ENCODE results near the gene MZB1.

MZB1 gene

GRCh38 chr5:139341187-139341688 is 48.5 kb downstream of the MZB1 start:
- Histone ChIP-seq H3K9me3 (ENCODE audit: control insufficient read depth, low read length) (no peaks in the 10 kb centered on the region), H3K27ac (ENCODE audit: insufficient read depth, low read length, poor library complexity, severe bottlenecking) (peak overlapping the region; percentile 99), H3K27me3 (replicated peaks; ENCODE audit: control insufficient read depth, insufficient read depth, low read length, poor library complexity, severe bottlenecking) (no peaks in the 10 kb centered on the region), H3K36me3 (ENCODE audit: control insufficient read depth, insufficient read depth, low read length) (no peaks in the 10 kb centered on the region), H3K4me3 (ENCODE audit: insufficient read depth, low read depth, low read length, poor library complexity, severe bottlenecking) (peak overlapping the region; percentile 95), H3K4me1 (ENCODE audit: control insufficient read depth, insufficient read depth, low read length, poor library complexity, severe bottlenecking) (peaks cover 19% of the 10 kb centered on the region)
- DNase-seq, result no peak

DNA sequence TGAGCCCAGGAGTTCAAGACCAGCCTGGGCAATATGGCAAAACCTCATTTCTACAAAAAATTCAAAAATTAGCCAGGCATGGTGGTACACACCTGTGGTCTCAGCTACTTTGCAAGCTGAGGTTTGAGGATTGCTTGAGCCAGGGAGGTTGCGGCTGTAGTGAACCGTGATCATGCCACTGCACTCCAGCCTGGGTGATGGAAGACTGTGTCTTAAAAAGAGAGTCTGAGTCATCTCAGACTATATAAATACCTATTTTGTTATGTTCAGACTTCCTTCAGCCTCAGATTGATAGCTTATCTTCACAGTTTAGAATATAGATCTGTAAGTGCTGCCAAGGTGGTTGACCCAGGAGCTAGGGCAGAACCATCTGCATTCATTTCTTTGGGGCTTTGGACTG is 49.7 kb downstream of the MZB1 start:
- H3K9me3 ChIP-seq (ENCODE audit: control insufficient read depth, low read length), result no peaks in the 10 kb centered on the region
- H3K27ac ChIP-seq (ENCODE audit: insufficient read depth, low read length, poor library complexity, severe bottlenecking), result no peak overlapping the region
- no peak for DNase-seq
- no peaks in the 10 kb centered on the region for H3K36me3 ChIP-seq (ENCODE audit: control insufficient read depth, insufficient read depth, low read length)
- peaks cover 19% of the 10 kb centered on the region for H3K4me1 ChIP-seq (ENCODE audit: control insufficient read depth, insufficient read depth, low read length, poor library complexity, severe bottlenecking)
- no peaks in the 10 kb centered on the region for H3K27me3 ChIP-seq (replicated peaks; ENCODE audit: control insufficient read depth, insufficient read depth, low read length, poor library complexity, severe bottlenecking)
- no peak overlapping the region for H3K4me3 ChIP-seq (ENCODE audit: insufficient read depth, low read depth, low read length, poor library complexity, severe bottlenecking)

Data from effector memory CD4-positive, alpha-beta T cell (primary cell).